ENCODE measurements around the gene DAPK1.

GRCh38 chr9:87710443-87710842 is 212.8 kb downstream of the DAPK1 start:
- TF ChIP-seq, protein P1, sequence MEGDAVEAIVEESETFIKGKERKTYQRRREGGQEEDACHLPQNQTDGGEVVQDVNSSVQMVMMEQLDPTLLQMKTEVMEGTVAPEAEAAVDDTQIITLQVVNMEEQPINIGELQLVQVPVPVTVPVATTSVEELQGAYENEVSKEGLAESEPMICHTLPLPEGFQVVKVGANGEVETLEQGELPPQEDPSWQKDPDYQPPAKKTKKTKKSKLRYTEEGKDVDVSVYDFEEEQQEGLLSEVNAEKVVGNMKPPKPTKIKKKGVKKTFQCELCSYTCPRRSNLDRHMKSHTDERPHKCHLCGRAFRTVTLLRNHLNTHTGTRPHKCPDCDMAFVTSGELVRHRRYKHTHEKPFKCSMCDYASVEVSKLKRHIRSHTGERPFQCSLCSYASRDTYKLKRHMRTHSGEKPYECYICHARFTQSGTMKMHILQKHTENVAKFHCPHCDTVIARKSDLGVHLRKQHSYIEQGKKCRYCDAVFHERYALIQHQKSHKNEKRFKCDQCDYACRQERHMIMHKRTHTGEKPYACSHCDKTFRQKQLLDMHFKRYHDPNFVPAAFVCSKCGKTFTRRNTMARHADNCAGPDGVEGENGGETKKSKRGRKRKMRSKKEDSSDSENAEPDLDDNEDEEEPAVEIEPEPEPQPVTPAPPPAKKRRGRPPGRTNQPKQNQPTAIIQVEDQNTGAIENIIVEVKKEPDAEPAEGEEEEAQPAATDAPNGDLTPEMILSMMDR (conservative IDR thresholded peaks at IDR 0.05 in 1 of 2, IDR thresholded peaks at IDR 0.05 in 1 of 2; ENCODE audit: extremely low read depth in 1 of 2, insufficient read depth in 1 of 2, low read depth in 1 of 2, low read length in 2 of 2) = no peak
- no peak for TF ChIP-seq EZH2 (IDR thresholded peaks at IDR 0.05; ENCODE audit: borderline replicate concordance, low read length)
